Measurements from ENCODE around the gene RBSN. TPM values are rescaled to one million over a fixed set of nuclear protein-coding genes. Genes with fewer than 3 reads are reported as not detected.

RBSN gene
- total RNA-seq, 3 donors from 2014 or later (not counting 1 experiment from before 2014, with no cell fraction given): 27.6 to 34.4 (median 29.4) TPM

DNA sequence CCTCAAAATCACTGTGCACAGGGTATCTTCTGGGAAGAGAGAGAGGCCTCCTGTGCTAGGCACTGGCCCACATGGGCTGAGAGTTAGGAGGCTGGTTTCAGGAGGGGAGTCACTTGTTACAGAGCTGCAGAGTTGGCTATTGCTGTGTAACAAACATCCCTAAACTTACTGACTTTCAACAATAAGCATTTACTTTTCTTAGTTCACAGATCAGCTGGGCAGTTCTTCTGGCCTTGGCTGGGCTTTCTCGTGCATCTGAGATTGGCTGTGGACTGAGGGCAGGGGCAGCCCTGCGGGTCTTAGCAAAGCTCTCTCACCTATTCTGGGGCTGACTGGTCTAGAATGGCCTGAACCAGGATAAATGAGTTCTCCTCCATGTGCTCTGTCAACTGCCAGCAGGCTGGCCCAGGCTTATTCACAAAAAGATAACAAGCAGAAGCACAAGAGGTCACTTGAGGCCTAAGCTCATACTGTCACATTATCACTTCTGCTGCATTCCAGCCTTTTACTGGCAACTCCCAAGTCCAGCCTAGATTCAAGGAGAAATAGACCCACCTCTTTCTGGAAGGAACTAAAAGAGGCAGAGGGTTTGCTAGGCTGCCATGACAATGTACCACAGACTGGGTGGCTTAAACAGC lies 17.2 kb upstream of the RBSN start:
- no peak overlapping the region for H3K27ac ChIP-seq (ENCODE audit: low read length)
- no peaks in the 10 kb centered on the region for H3K27me3 ChIP-seq (ENCODE audit: control insufficient read depth, insufficient read depth, low read length)
- no peaks in the 10 kb centered on the region for H3K36me3 ChIP-seq (ENCODE audit: control insufficient read depth, insufficient read depth, low read length)
- no peak for ATAC-seq
- H3K27me3 Mint-ChIP-seq (ENCODE audit: low read depth in 2 of 2): peaks cover 0 to 5% of the 10 kb centered on the region in 2 donors
- H3K27ac Mint-ChIP-seq: no peak overlapping the region
- peaks cover 5 to 6% of the 10 kb centered on the region in 2 donors for H3K4me1 Mint-ChIP-seq
- H3K36me3 Mint-ChIP-seq: no peaks in the 10 kb centered on the region
- no peaks in the 10 kb centered on the region for H3K9me3 ChIP-seq (ENCODE audit: control insufficient read depth, insufficient read depth, low read length)
- TF ChIP-seq, protein P1, sequence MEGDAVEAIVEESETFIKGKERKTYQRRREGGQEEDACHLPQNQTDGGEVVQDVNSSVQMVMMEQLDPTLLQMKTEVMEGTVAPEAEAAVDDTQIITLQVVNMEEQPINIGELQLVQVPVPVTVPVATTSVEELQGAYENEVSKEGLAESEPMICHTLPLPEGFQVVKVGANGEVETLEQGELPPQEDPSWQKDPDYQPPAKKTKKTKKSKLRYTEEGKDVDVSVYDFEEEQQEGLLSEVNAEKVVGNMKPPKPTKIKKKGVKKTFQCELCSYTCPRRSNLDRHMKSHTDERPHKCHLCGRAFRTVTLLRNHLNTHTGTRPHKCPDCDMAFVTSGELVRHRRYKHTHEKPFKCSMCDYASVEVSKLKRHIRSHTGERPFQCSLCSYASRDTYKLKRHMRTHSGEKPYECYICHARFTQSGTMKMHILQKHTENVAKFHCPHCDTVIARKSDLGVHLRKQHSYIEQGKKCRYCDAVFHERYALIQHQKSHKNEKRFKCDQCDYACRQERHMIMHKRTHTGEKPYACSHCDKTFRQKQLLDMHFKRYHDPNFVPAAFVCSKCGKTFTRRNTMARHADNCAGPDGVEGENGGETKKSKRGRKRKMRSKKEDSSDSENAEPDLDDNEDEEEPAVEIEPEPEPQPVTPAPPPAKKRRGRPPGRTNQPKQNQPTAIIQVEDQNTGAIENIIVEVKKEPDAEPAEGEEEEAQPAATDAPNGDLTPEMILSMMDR (IDR thresholded peaks at IDR 0.05): no peak
- peaks cover 3% of the 10 kb centered on the region for H3K4me1 ChIP-seq (ENCODE audit: control insufficient read depth, insufficient read depth, low read length)
- no peak for DNase-seq
- intact Hi-C loops (cut with micrococcal nuclease): no loop called here
- no peak overlapping the region for H3K4me3 Mint-ChIP-seq
- no peaks in the 10 kb centered on the region for H3K9me3 Mint-ChIP-seq
- H3K4me3 ChIP-seq (ENCODE audit: low read length): no peak overlapping the region
- 97% methylated on average over 2 of the region's 2 CpGs for WGBS (ENCODE audit: insufficient coverage)

DNA sequence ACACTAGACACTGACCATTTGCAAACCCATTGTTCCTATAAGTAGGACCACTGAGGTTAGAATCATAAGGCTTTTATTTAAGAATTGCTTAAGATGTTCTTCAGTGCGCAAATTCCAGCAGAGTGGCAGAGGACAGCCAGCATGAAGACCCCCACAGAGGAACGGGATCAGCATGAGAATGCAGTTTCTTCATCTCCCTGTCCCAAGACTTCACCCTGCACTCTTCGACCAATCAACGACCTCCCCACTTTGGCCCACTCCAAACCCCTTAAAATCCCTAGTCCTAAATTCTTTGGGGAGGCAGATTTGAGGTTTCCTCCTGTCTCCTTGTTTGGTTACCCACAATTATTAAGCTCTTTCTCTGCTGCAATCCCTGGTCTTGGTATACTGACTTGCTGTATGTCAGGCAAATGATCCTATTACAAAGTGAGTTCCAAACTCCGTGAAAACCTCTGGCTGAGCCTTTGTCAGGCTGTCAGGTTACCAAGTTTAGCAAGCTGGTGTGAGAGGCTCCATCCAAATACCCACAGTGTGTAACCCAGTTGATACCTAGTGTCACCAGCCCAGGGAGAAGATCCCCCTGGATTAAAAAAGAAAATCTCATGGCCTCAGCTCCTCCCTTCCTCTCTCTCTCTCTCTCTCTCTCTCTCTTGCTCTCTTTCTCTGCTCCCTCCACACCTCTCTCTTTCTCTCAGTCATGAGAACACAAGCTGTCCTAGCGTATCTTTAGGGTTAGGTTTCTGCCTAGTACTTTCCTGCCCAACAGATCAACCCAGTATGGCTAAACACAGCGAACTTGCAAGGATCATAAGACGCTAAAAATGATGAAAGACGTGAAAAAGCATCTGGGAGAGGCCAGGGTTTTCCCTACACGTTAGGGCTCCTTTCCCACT lies 15.8 kb upstream of the RBSN start:
- Histone ChIP-seq H3K4me3 (ENCODE audit: low read length) (no peak overlapping the region), H3K9me3 (ENCODE audit: control insufficient read depth, insufficient read depth, low read length) (no peaks in the 10 kb centered on the region), H3K36me3 (ENCODE audit: control insufficient read depth, insufficient read depth, low read length) (no peaks in the 10 kb centered on the region), H3K27me3 (ENCODE audit: control insufficient read depth, insufficient read depth, low read length) (no peaks in the 10 kb centered on the region), H3K27ac (ENCODE audit: low read length) (no peak overlapping the region), H3K4me1 (ENCODE audit: control insufficient read depth, insufficient read depth, low read length) (peaks cover 3% of the 10 kb centered on the region)
- no peak for DNase-seq
- Mint-ChIP-seq H3K36me3 (no peaks in the 10 kb centered on the region), H3K4me3 (no peak overlapping the region), H3K9me3 (no peaks in the 10 kb centered on the region), H3K27me3 (ENCODE audit: low read depth in 2 of 2) (peaks cover 5 to 8% of the 10 kb centered on the region in 2 donors), H3K4me1 (peaks cover 5 to 6% of the 10 kb centered on the region in 2 donors), H3K27ac (no peak overlapping the region)
- TF ChIP-seq, protein P1 (IDR thresholded peaks at IDR 0.05): no peak
- ATAC-seq: no peak
- WGBS (ENCODE audit: insufficient coverage): 76% methylated on average over 10 of the region's 10 CpGs
- intact Hi-C loops (cut with micrococcal nuclease): no loop called here

DNA sequence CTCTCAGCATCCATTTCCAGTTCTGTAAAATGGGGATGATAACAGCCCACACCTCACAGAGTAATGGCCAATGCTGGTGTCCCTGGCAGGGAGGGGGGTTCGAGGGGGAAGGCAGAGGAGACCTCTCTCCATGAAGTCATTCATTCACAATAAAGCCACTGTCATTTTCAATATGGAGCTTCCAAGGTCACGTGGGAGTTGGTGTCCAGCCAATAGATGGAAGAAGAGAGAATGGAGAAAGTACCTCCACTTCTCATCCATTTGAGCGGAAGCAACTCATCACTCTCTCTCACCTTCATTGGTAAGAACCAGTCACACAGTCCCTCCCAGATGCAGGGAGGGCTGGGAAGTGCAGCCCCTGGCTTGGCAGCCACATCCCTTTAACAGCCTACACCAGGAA lies 14.9 kb upstream of the RBSN start:
- H3K4me1 ChIP-seq (ENCODE audit: control insufficient read depth, insufficient read depth, low read length): peaks cover 3% of the 10 kb centered on the region
- Mint-ChIP-seq H3K27ac (no peak overlapping the region), H3K4me3 (no peak overlapping the region), H3K9me3 (no peaks in the 10 kb centered on the region), H3K4me1 (peaks cover 5 to 10% of the 10 kb centered on the region in 2 donors), H3K27me3 (ENCODE audit: low read depth in 2 of 2) (peaks cover 7 to 15% of the 10 kb centered on the region in 2 donors), H3K36me3 (no peaks in the 10 kb centered on the region)
- ATAC-seq (no peak), DNase-seq (no peak)
- 100% methylated on average over 1 of the region's 3 CpGs for WGBS (ENCODE audit: insufficient coverage)
- TF ChIP-seq, protein P1 (IDR thresholded peaks at IDR 0.05): no peak
- no peak overlapping the region for H3K27ac ChIP-seq (ENCODE audit: low read length)
- H3K36me3 ChIP-seq (ENCODE audit: control insufficient read depth, insufficient read depth, low read length): no peaks in the 10 kb centered on the region
- H3K9me3 ChIP-seq (ENCODE audit: control insufficient read depth, insufficient read depth, low read length): no peaks in the 10 kb centered on the region
- intact Hi-C loops (cut with micrococcal nuclease): no loop called here
- no peaks in the 10 kb centered on the region for H3K27me3 ChIP-seq (ENCODE audit: control insufficient read depth, insufficient read depth, low read length)
- H3K4me3 ChIP-seq (ENCODE audit: low read length): no peak overlapping the region
